ENCODE results near the gene APH1B.

APH1B gene

GRCh38 chr15:63238796-63239195 lies 38.6 kb upstream of the APH1B start:
- Histone ChIP-seq H3K9me3 (ENCODE audit: control insufficient read depth, insufficient read depth, low read length) (no peaks in the 10 kb centered on the region), H3K27me3 (ENCODE audit: control insufficient read depth, insufficient read depth, low read length) (no peaks in the 10 kb centered on the region), H3K9ac (ENCODE audit: low read depth, low read length) (no peak overlapping the region), H3K27ac (ENCODE audit: low read depth, low read length) (no peak overlapping the region), H3K4me3 (ENCODE audit: low read depth, low read length) (no peak overlapping the region), H3K36me3 (ENCODE audit: control insufficient read depth, insufficient read depth, low read length) (no peaks in the 10 kb centered on the region), H3K4me1 (ENCODE audit: control insufficient read depth, insufficient read depth, low read length) (no peaks in the 10 kb centered on the region)

- no peaks in the 10 kb centered on the region for H3K9me3 ChIP-seq (ENCODE audit: control insufficient read depth, insufficient read depth, low read length)
- H3K27me3 ChIP-seq (ENCODE audit: control insufficient read depth, insufficient read depth, low read length), result no peaks in the 10 kb centered on the region
- 0 out of 2 replicates have a peak, but pooled peaks cover under 1% of the 10 kb centered on the region for H3K36me3 ChIP-seq (ENCODE audit: control insufficient read depth, insufficient read depth, low read length)
- no peak overlapping the region for H3K4me3 ChIP-seq (ENCODE audit: low read depth, low read length)
- no peaks in the 10 kb centered on the region for H3K4me1 ChIP-seq (ENCODE audit: control insufficient read depth, insufficient read depth, low read length)
- H3K27ac ChIP-seq (ENCODE audit: low read depth, low read length), result no peak overlapping the region
- H3K9ac ChIP-seq (ENCODE audit: low read depth, low read length), result no peak overlapping the region
Measured at GRCh38 chr15:63240109-63240508, 37.3 kb upstream of the APH1B start.

- Histone ChIP-seq H3K27me3 (ENCODE audit: control insufficient read depth, insufficient read depth, low read length) (no peaks in the 10 kb centered on the region), H3K4me3 (ENCODE audit: low read depth, low read length) (no peak overlapping the region), H3K4me1 (ENCODE audit: control insufficient read depth, insufficient read depth, low read length) (no peaks in the 10 kb centered on the region), H3K36me3 (ENCODE audit: control insufficient read depth, insufficient read depth, low read length) (peaks cover 6% of the 10 kb centered on the region; the same call in 1 of the 2 replicates), H3K27ac (ENCODE audit: low read depth, low read length) (no peak overlapping the region), H3K9ac (ENCODE audit: low read depth, low read length) (no peak overlapping the region), H3K9me3 (ENCODE audit: control insufficient read depth, insufficient read depth, low read length) (no peaks in the 10 kb centered on the region)
Measured at GRCh38 chr15:63241316-63241715, 36.1 kb upstream of the APH1B start.

DNA sequence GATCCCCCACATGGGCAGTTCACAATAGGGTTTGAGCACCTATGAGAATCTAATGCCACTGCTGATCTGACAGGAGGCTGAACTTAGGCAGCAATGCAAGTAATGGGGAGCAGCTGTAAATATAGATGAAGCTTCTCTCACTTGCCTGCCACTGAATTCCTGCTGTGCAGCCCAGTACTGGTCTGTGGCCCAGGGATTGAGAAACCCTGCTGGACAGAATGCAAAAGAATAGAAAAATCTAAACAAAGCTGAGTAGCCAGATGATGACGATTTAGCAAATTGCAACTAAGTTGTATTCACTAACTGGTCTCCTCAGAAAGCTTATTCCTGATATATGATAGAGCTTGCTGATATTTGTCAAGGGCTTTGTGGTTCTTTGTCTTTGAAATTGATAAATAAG lies 34.3 kb upstream of the APH1B start:
- Histone ChIP-seq H3K9ac (ENCODE audit: low read depth, low read length) (no peak overlapping the region), H3K4me1 (ENCODE audit: control insufficient read depth, insufficient read depth, low read length) (no peaks in the 10 kb centered on the region), H3K27me3 (ENCODE audit: control insufficient read depth, insufficient read depth, low read length) (no peaks in the 10 kb centered on the region)

DNA sequence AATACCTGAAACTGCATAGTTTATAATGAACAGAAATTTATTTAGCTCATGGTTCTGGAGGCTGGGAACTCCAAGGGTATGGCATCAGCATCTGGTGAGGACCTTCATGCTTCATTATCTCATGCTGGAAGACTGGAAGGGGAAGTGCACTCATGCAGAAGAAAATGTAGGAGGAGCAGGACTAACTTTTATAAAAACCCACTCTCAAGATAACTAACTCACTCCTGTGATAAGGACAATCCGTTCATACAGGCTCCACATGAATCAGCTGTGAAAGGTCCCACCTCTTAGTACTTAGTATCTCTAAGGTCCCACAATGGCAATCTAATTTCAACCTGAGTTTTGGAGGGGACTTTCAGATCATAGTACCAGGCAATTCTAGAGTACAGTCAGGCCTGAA lies 33.6 kb upstream of the APH1B start:
- Histone ChIP-seq H3K9me3 (ENCODE audit: control insufficient read depth, insufficient read depth, low read length) (no peaks in the 10 kb centered on the region), H3K4me3 (ENCODE audit: low read depth, low read length) (no peak overlapping the region), H3K9ac (ENCODE audit: low read depth, low read length) (no peak overlapping the region), H3K4me1 (ENCODE audit: control insufficient read depth, insufficient read depth, low read length) (no peaks in the 10 kb centered on the region), H3K36me3 (ENCODE audit: control insufficient read depth, insufficient read depth, low read length) (peaks cover 11% of the 10 kb centered on the region; the same call in 1 of the 2 replicates), H3K27ac (ENCODE audit: low read depth, low read length) (no peak overlapping the region), H3K27me3 (ENCODE audit: control insufficient read depth, insufficient read depth, low read length) (no peaks in the 10 kb centered on the region)

More for the DNA sequence above, 34.3 kb upstream of the APH1B start:
- Histone ChIP-seq H3K36me3 (ENCODE audit: control insufficient read depth, insufficient read depth, low read length) (peaks cover 11% of the 10 kb centered on the region; the same call in 1 of the 2 replicates), H3K27ac (ENCODE audit: low read depth, low read length) (no peak overlapping the region), H3K4me3 (ENCODE audit: low read depth, low read length) (no peak overlapping the region), H3K9me3 (ENCODE audit: control insufficient read depth, insufficient read depth, low read length) (no peaks in the 10 kb centered on the region)

- Histone ChIP-seq H3K9ac (ENCODE audit: low read depth, low read length) (no peak overlapping the region), H3K4me3 (ENCODE audit: low read depth, low read length) (no peak overlapping the region), H3K27ac (ENCODE audit: low read depth, low read length) (no peak overlapping the region), H3K9me3 (ENCODE audit: control insufficient read depth, insufficient read depth, low read length) (no peaks in the 10 kb centered on the region), H3K27me3 (ENCODE audit: control insufficient read depth, insufficient read depth, low read length) (no peaks in the 10 kb centered on the region), H3K36me3 (ENCODE audit: control insufficient read depth, insufficient read depth, low read length) (peaks cover 11% of the 10 kb centered on the region; the same call in 1 of the 2 replicates), H3K4me1 (ENCODE audit: control insufficient read depth, insufficient read depth, low read length) (no peaks in the 10 kb centered on the region)
Measured at GRCh38 chr15:63244399-63244798, 33.0 kb upstream of the APH1B start.

DNA sequence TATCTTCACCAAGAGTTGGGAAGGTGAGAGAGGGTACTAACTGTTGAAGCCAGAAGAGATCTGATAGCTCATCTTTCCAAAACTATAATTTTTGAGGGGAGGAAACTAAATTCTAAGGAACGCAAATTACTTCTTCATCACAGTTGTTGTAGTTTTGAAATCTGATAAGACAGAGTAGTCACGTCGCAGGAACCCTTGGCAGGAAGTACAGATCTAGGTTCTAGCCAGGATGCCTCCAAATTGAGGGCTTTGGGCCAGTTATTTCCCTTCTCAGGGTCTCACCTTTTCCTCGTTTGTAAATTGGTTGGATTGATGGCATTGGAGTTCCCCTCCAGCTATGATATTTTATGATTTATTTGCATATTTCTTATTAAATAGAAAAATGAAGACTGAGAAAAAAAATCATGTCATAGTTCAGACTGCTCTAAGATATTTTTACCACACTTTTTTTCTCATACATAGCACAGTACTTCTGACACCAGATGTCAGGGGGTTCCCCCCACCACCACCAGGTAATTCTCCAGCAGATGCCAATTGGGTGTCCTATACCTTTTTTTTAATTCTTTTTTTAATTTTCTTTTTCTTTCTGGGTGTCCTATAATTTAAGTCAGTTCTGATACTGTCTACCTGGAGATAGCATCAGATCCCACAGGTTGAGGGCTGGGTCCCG lies 32.3 kb upstream of the APH1B start:
- Histone ChIP-seq H3K36me3 (ENCODE audit: control insufficient read depth, insufficient read depth, low read length) (peaks cover 12% of the 10 kb centered on the region; the same call in 1 of the 2 replicates), H3K4me1 (ENCODE audit: control insufficient read depth, insufficient read depth, low read length) (no peaks in the 10 kb centered on the region), H3K9me3 (ENCODE audit: control insufficient read depth, insufficient read depth, low read length) (no peaks in the 10 kb centered on the region), H3K4me3 (ENCODE audit: low read depth, low read length) (no peak overlapping the region), H3K27me3 (ENCODE audit: control insufficient read depth, insufficient read depth, low read length) (no peaks in the 10 kb centered on the region), H3K9ac (ENCODE audit: low read depth, low read length) (no peak overlapping the region), H3K27ac (ENCODE audit: low read depth, low read length) (no peak overlapping the region)

DNA sequence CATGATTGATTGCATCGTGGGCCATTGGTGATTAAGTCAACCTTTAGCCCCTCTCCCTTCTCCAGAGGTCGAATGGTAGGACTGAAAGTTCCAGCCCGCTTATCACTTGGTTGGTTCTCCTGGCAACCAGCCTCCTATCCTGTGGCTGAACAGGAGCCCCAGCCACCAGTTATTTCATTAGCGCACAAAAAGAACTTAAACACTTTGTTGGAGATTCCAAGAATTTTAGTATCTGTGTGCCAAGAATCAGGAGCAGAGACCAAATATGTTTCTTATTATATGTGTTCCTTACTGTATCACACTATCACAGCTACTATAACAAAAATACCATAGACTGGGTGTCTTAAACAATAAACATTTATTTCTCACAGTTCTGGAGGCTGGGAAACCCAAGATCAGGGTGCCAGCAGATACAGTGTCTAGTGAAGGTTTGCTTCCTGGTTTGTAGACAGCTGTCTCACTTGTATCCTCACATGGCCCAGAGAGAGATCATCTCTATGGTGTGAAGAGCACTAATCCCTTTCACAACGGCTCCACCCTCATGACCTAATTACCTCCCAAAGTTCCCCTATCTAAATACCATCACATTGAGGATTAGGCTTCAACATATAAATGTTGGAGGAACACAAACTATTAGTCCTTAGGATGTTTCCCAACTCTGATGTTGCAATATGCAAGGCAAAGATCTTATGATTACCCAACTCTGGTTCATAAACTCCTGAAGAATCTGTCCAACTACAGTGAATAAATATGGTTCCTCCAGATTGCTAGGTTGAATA lies 30.5 kb upstream of the APH1B start:
- Histone ChIP-seq H3K36me3 (ENCODE audit: control insufficient read depth, insufficient read depth, low read length) (peaks cover 17% of the 10 kb centered on the region; the same call in 1 of the 2 replicates), H3K4me1 (ENCODE audit: control insufficient read depth, insufficient read depth, low read length) (no peaks in the 10 kb centered on the region)

GRCh38 chr15:63250312-63250965 lies 27.0 kb upstream of the APH1B start:
- Histone ChIP-seq H3K27me3 (ENCODE audit: control insufficient read depth, insufficient read depth, low read length) (no peaks in the 10 kb centered on the region), H3K27ac (ENCODE audit: low read depth, low read length) (no peak overlapping the region), H3K4me3 (ENCODE audit: low read depth, low read length) (no peak overlapping the region), H3K36me3 (ENCODE audit: control insufficient read depth, insufficient read depth, low read length) (peaks cover 16% of the 10 kb centered on the region; the same call in 1 of the 2 replicates), H3K9me3 (ENCODE audit: control insufficient read depth, insufficient read depth, low read length) (no peaks in the 10 kb centered on the region), H3K4me1 (ENCODE audit: control insufficient read depth, insufficient read depth, low read length) (peaks cover 6% of the 10 kb centered on the region), H3K9ac (ENCODE audit: low read depth, low read length) (no peak overlapping the region)

More for the DNA sequence above, 30.5 kb upstream of the APH1B start:
- H3K4me3 ChIP-seq (ENCODE audit: low read depth, low read length), result no peak overlapping the region
- H3K9me3 ChIP-seq (ENCODE audit: control insufficient read depth, insufficient read depth, low read length), result no peaks in the 10 kb centered on the region
- H3K9ac ChIP-seq (ENCODE audit: low read depth, low read length), result no peak overlapping the region
- H3K27me3 ChIP-seq (ENCODE audit: control insufficient read depth, insufficient read depth, low read length), result no peaks in the 10 kb centered on the region
- no peak overlapping the region for H3K27ac ChIP-seq (ENCODE audit: low read depth, low read length)

DNA sequence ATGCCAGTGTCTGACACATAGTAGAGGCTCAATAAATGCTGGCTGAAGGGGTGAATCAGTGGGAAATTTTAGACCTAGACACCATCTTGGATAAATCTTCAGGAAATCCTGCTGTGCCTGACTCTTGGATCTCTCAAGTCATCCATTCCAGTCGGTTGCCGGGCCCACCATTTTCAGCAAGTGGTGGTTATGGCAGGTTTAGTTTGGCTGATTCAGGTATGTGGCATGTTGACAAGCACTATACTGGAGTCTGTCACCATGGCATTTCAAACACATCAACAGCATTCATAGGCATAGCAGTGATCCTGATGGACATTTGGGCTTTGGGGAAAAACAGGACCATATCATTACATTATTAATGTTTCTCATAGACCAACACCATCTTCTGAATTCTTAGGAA lies 25.7 kb upstream of the APH1B start:
- Histone ChIP-seq H3K36me3 (ENCODE audit: control insufficient read depth, insufficient read depth, low read length) (peaks cover 10% of the 10 kb centered on the region; the same call in 1 of the 2 replicates), H3K27me3 (ENCODE audit: control insufficient read depth, insufficient read depth, low read length) (no peaks in the 10 kb centered on the region), H3K27ac (ENCODE audit: low read depth, low read length) (no peak overlapping the region), H3K4me3 (ENCODE audit: low read depth, low read length) (no peak overlapping the region), H3K4me1 (ENCODE audit: control insufficient read depth, insufficient read depth, low read length) (peaks cover 18% of the 10 kb centered on the region), H3K9ac (ENCODE audit: low read depth, low read length) (no peak overlapping the region), H3K9me3 (ENCODE audit: control insufficient read depth, insufficient read depth, low read length) (no peaks in the 10 kb centered on the region)

- H3K4me1 ChIP-seq (ENCODE audit: control insufficient read depth, insufficient read depth, low read length), result peaks cover 24% of the 10 kb centered on the region
- no peak overlapping the region for H3K27ac ChIP-seq (ENCODE audit: low read depth, low read length)
- peaks cover 9% of the 10 kb centered on the region; the same call in 1 of the 2 replicates for H3K36me3 ChIP-seq (ENCODE audit: control insufficient read depth, insufficient read depth, low read length)
- no peak overlapping the region for H3K9ac ChIP-seq (ENCODE audit: low read depth, low read length)
- H3K4me3 ChIP-seq (ENCODE audit: low read depth, low read length), result no peak overlapping the region
- no peaks in the 10 kb centered on the region for H3K27me3 ChIP-seq (ENCODE audit: control insufficient read depth, insufficient read depth, low read length)
- no peaks in the 10 kb centered on the region for H3K9me3 ChIP-seq (ENCODE audit: control insufficient read depth, insufficient read depth, low read length)
Measured at GRCh38 chr15:63252292-63252691, 25.1 kb upstream of the APH1B start.

All from HUES48 (cell line).